ENCODE results near the gene CCM2L. TPM values are rescaled to one million over a fixed set of nuclear protein-coding genes. Genes with fewer than 3 reads are reported as not detected.

CCM2L gene
- total RNA-seq, 1 donor from 2014 or later: 2.9 TPM

GRCh38 chr20:32052090-32052777, 42.0 kb downstream of the CCM2L start, which contains the start of gene HCK:
HCK (plus strand) TSS chr20:32052242.
- FAIRE-seq (no peak), DNase-seq (ENCODE audit: low spot score in 2 of 2) (no peak)

DNA sequence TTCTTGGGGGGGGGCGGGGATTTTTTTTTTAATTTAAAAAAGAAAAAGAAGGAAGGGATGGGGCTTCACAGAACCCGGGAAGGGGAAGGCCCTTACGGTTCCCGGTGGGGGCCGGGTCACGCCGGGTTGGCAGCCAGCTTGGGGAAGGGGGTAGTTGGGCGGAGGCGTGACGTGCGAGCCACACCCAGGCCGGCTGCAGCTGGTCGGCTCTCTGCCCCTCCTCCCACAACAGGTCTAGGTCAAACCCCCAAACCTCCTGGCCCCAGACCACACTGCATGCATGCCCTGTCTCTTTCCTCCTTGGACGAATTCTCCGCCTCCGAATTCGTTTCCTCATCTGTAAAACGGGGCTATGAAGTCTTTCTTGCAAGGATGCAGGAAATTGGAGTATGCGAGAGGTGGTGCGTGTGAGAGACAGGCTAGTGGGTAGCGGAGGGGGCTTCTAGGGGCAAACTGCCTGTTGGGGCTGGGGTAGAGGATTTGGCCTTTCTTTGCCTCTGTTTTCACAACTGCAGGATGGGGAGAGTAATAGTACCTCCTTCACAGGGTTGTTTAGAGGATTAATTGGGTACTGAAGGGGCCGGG, 42.6 kb downstream of the CCM2L start:
- DNase-seq (ENCODE audit: low spot score in 2 of 2) (no peak), FAIRE-seq (no peak)

GRCh38 chr20:32053648-32054047, 43.4 kb downstream of the CCM2L start:
- FAIRE-seq (no peak), DNase-seq (ENCODE audit: low spot score in 2 of 2) (no peak)

DNA sequence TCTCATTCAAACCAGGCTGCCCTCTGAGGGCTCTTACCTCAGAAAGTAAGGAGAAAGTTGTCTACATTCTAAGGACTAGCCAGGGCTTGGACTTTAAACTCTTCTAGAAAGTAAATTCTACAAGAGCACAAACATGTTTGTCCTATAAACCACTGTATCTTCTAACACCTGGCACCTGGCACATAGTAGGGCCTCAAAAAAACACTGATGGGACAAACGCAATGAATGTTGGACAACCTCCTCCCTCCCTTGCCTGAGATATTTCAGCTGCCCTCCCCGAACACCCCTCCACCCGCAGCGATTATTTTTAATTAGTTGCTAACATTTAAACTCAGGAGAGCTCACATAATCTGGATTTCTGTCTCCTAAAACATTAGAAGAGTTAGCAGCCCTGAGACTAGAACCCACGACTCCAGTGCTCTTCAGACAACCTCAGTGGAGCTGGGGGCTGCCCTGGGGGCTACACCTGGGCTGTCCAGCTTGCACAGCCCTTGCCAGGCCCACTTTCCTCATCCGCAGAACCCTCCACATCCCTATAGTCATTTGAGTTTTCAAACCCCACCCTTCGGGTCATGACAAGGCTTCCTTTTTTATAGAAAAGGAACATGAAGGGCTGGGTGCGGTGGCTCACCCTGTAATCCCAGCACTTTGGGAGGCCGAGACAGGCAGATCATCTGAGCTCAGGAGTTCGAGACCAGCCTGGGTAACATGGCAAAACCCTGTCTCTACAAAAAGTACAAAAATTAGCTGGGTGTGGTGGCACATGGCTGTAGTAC, 46.7 kb downstream of the CCM2L start:
- no peak for DNase-seq (ENCODE audit: low spot score in 2 of 2)
- no peak for FAIRE-seq

GRCh38 chr20:32057656-32058184, 47.5 kb downstream of the CCM2L start:
- FAIRE-seq (no peak), DNase-seq (ENCODE audit: low spot score in 2 of 2) (no peak)

- DNase-seq (ENCODE audit: low spot score in 2 of 2): no peak
- no peak for FAIRE-seq
These were observed 49.0 kb downstream of the CCM2L start for GRCh38 chr20:32059189-32059588.

- no peak for FAIRE-seq
- DNase-seq (ENCODE audit: low spot score in 2 of 2): no peak
These were observed 52.5 kb downstream of the CCM2L start for GRCh38 chr20:32062776-32063170.

GRCh38 chr20:32063695-32064094, 53.5 kb downstream of the CCM2L start:
- FAIRE-seq (no peak), DNase-seq (ENCODE audit: low spot score in 2 of 2) (no peak)

- DNase-seq (ENCODE audit: low spot score in 2 of 2) (no peak), FAIRE-seq (no peak)
These were observed 54.4 kb downstream of the CCM2L start for GRCh38 chr20:32064667-32065066.

DNA sequence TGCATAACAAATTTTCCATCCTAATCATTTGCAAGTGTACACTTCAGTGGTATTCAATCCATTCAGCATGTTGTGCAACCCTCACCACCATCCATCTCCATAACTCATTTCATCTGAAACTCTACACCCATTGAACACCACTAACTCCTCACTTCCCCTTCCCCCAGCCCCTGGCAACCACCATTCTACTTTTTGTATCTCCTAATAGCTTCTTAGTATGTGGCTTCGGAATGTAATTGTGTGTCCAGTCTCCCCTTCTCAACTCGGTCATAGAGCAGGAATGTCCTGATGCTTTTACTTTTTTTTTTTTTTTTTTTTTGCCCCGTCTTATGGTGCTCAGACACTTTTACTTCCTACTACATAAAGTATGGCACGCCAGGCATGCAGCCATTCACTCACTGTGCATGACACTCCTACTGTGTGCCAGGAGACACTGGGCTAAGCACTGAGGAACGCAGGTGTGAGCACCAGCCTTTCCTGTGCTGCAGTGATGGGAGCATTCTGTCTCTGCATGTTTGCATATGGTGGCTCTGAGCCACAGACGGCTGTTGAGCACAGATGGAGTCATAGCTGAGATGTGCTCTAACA, 57.1 kb downstream of the CCM2L start:
- FAIRE-seq (no peak), DNase-seq (ENCODE audit: low spot score in 2 of 2) (no peak)

GRCh38 chr20:32068174-32068573, 57.9 kb downstream of the CCM2L start:
- DNase-seq (ENCODE audit: low spot score in 2 of 2): no peak
- peak; percentile 53 for FAIRE-seq

- FAIRE-seq: no peak
- DNase-seq (ENCODE audit: low spot score in 2 of 2): no peak
These were observed 59.5 kb downstream of the CCM2L start for GRCh38 chr20:32069711-32070110.

DNA sequence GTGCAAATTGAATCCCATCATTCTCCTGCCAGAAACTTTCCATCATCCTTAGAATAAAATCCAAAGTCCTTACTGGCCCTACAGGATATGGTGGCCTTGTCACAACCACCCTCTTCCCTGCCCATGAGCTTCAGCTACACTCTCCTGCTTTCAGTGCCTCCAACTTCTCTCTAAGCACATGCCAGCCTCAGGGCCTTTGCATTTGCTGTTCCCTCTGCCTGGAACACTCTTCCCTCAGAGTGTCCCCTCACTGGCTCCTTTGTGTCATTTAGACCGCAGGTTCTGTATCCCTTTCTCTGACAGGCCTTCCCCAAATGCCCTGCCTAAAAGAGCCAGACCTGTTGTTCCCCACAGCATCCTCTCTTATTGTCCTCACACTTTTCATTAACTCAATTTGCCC, 60.0 kb downstream of the CCM2L start:
- FAIRE-seq (no peak), DNase-seq (ENCODE audit: low spot score in 2 of 2) (no peak)

- DNase-seq (ENCODE audit: low spot score in 2 of 2): no peak
- no peak for FAIRE-seq
These were observed 60.5 kb downstream of the CCM2L start for GRCh38 chr20:32070690-32071213.

DNA sequence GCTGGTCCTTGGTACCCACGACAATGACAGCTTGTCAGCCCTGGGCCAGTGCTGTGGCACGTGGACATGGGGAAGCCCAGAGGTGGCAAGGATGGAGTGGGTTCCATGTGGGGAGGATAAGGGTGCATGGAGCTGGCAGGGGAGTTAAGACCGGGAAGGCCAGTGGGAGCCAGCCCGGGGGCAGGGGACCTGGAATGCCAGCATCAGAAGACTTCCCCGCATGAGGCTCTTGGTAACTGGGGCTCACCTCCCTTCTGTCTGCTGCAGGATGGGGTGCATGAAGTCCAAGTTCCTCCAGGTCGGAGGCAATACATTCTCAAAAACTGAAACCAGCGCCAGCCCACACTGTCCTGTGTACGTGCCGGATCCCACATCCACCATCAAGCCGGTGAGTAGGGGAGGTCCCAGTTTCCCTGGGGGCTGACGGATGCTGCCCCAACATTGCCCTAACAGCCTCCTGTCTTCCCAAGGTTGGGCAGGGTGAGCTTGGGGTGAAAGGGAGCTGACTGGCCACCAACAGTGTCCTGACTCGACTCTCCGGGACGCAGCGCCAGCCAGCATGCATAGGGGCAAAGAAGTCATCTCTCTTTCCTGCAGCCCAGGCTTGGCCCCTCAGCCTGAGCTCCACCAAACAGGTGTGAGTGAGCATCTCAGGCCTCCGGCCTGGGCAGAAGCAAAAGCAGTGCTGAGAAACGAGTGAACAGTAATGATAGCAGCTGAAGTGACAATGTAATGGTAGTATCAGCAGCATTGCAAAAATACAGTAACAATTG, 61.3 kb downstream of the CCM2L start:
- no peak for DNase-seq (ENCODE audit: low spot score in 2 of 2)
- no peak for FAIRE-seq

DNA sequence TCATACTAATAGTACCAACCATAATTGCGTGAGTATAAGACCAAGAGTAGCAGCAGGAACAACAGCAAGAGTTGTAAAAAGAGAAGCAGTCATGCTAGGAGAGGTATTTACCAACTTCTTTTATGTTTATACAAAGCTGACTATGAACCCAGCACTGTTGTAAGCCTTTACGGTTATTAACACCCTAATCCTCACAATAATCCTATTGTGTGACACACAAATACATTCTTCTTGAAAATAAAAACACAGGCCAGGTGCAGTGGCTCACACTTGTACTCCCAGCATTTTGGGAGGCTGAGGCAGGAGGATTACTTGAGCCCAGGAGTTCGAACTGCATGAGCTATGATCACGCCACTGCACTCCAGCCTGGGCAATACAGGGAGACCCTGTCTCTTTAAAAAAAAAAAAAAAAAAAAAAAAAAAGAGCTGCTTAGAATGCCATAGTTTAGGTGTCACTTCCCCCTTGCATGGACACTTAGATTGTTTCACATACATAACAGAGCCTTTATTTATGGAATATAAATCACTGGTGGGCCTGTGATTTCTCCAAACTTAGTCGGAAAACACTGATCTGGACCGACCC, 62.0 kb downstream of the CCM2L start:
- DNase-seq (ENCODE audit: low spot score in 2 of 2): no peak
- FAIRE-seq: no peak

GRCh38 chr20:32075534-32075933, 65.3 kb downstream of the CCM2L start:
- FAIRE-seq: no peak
- DNase-seq (ENCODE audit: low spot score in 2 of 2): no peak

GRCh38 chr20:32077190-32077589, 67.0 kb downstream of the CCM2L start:
- FAIRE-seq (no peak), DNase-seq (ENCODE audit: low spot score in 2 of 2) (no peak)

DNA sequence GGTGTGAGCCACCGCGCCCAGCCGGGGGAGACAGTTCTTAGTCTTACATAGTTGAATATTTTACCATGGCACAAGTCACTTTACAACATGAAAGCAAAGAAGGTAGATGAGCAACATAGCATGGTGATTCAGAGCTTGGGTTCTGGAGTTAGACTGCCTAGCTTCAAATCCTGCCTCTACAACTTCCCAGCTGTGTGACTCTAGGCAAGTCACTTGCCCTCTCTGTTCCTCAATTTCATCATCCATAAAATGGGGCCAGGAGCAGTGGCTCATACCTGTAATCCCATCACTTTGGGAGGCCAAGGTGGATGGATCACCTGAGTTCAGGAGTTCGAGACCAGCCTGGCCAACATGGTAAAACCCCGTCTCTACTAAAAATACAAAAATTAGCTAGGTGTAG, 68.1 kb downstream of the CCM2L start:
- no peak for DNase-seq (ENCODE audit: low spot score in 2 of 2)
- no peak for FAIRE-seq

- FAIRE-seq: no peak
- DNase-seq (ENCODE audit: low spot score in 2 of 2): no peak
These were observed 68.6 kb downstream of the CCM2L start for GRCh38 chr20:32078791-32079190.
